HepG2 (cell line): ENCODE results near the gene USP24. TPM values are rescaled to one million over a fixed set of nuclear protein-coding genes. Genes with fewer than 3 reads are reported as not detected.

ENCODE experiments used
- ATAC-seq: fragments of 200-7000 bp; cut with Tn5 transposase; 3 replicates; pipeline ENCODE4 v1.9.1; 2020; ENCODE audit warnings: mild to moderate bottlenecking, moderate library complexity
- BruUV-seq: library from RNA; stranded (reverse); fragments of 400-500 nt; replicated peaks from 2 replicates; lab custom pipeline; 2021; lab: Mats Ljungman, UMichigan
- CTCF ChIA-PET: fragments of 300-600 bp; formaldehyde crosslinking; extraction: SDS; loops from one replicate; lab custom pipeline; 2021; ENCODE audit warnings: low total read pairs, inconsistent platforms, low intra/inter-chr PET ratio; lab: Yijun Ruan, JAX
- POLR2A ChIA-PET: fragments of 350-600 bp; sonication (Branson Sonifier 250); formaldehyde crosslinking; loops from one replicate; lab custom pipeline; 2020; ENCODE audit warnings: antibody characterized with exemption, inconsistent platforms; lab: Yijun Ruan, JAX
- DNase-seq: peaks from one replicate; pipeline ENCODE4 v3.0.0-alpha.2; 2015; ENCODE audit warnings: low spot score
- FAIRE-seq: peaks from 3 replicates; lab custom pipeline; 2011; peaks lifted over from hg19 to GRCh38; lab: Jason Lieb, UNC
- H2AFZ ChIP-seq: one replicate; pipeline ENCODE4 v1.6.1; 2011; ENCODE audit warnings: low read length, inconsistent platforms
- H3K27ac ChIP-seq: fragments of 300-600 bp; 3 replicates; pipeline ENCODE4 v1.8.0; 2011; ENCODE audit warnings: mixed run types, mild to moderate bottlenecking, mixed read lengths, low read length, inconsistent platforms; ENCODE audit not compliant: insufficient read depth; ENCODE audit errors: extremely low read length
- H3K27me3 ChIP-seq, 2 experiments: fragments of 200-600 bp in 1 of 2; 2 replicates in 1 of 2; 3 replicates in 1 of 2; pipeline versions ENCODE4 v1.6.0 to v1.8.0; 2011; ENCODE audit warnings: low read length in 2 of 2, mild to moderate bottlenecking in 2 of 2, moderate library complexity in 2 of 2, inconsistent platforms in 1 of 2; ENCODE audit not compliant: insufficient read depth in 2 of 2, control insufficient read depth in 1 of 2
- H3K36me3 ChIP-seq, 2 experiments: fragments of 200-600 bp in 1 of 2; replicated peaks in 1 of 2; 2 replicates in 1 of 2; 3 replicates in 1 of 2; pipeline versions ENCODE4 v1.5.1 to v1.8.0; 2011; ENCODE audit warnings: low read length in 2 of 2, inconsistent platforms in 1 of 2; ENCODE audit not compliant: insufficient read depth in 2 of 2, control insufficient read depth in 1 of 2
- H3K4me1 ChIP-seq: 2 replicates; pipeline ENCODE4 v1.5.1; 2012; ENCODE audit warnings: low read length, inconsistent platforms; ENCODE audit not compliant: insufficient read depth
- H3K4me2 ChIP-seq: 2 replicates; pipeline ENCODE4 v1.6.0; 2011; ENCODE audit warnings: low read depth, low read length, inconsistent platforms
- H3K4me3 ChIP-seq, 3 experiments: fragments of 200-600 bp in 1 of 3; sonication (generic), shearing (Covaris generic) in 1 of 3; replicated peaks in 1 of 3; 2 replicates each; pipeline ENCODE4 v1.5.1; 2011 to 2016; ENCODE audit warnings: low read length in 3 of 3, inconsistent platforms in 2 of 3, low read depth in 2 of 3, mild to moderate bottlenecking in 2 of 3, control low read depth in 1 of 3, mixed read lengths in 1 of 3; ENCODE audit not compliant: insufficient read depth in 1 of 3
- H3K79me2 ChIP-seq: one replicate; pipeline ENCODE4 v1.6.1; 2011; ENCODE audit warnings: low read length, inconsistent platforms; ENCODE audit not compliant: insufficient read depth
- H3K9ac ChIP-seq: 2 replicates; pipeline ENCODE4 v1.6.0; 2011; ENCODE audit warnings: mild to moderate bottlenecking, low read depth, low read length, inconsistent platforms; ENCODE audit not compliant: insufficient read depth
- H3K9me3 ChIP-seq: 2 replicates; pipeline ENCODE4 v1.5.1; 2012; ENCODE audit warnings: mild to moderate bottlenecking, low read length
- H4K20me1 ChIP-seq: 2 replicates; pipeline ENCODE4 v1.6.0; 2011; ENCODE audit warnings: inconsistent platforms, mild to moderate bottlenecking, low read length, moderate library complexity; ENCODE audit not compliant: insufficient read depth
- EP300 ChIP-seq, 3 experiments: sonication (generic) in 1 of 3; formaldehyde crosslinking in 1 of 3; IDR thresholded peaks; 2 replicates each; pipeline versions ENCODE4 v1.5.1 to v1.6.1; 2011 to 2020; ENCODE audit warnings: low read depth in 2 of 3, low read length in 2 of 3, borderline replicate concordance in 1 of 3, improper control_type of control experiment in 1 of 3, mild to moderate bottlenecking in 1 of 3, missing genetic modification reagents in 1 of 3, moderate library complexity in 1 of 3
- KDM6A ChIP-seq: IDR thresholded peaks from 2 replicates; pipeline ENCODE4 v1.6.1; 2016; ENCODE audit warnings: low read depth
- NFRKB ChIP-seq: fragments of 450-650 bp; IDR thresholded peaks from 2 replicates; pipeline ENCODE4 v1.6.1; 2017
- POLR2A ChIP-seq, 2 experiments: IDR thresholded peaks; 2 replicates each; pipeline ENCODE4 v1.6.1; 2011; ENCODE audit warnings: low read depth in 2 of 2, low read length in 2 of 2, mild to moderate bottlenecking in 1 of 2, moderate library complexity in 1 of 2; ENCODE audit not compliant: insufficient read depth in 1 of 2
- POLR2AphosphoS5 ChIP-seq: IDR thresholded peaks from 2 replicates; pipeline ENCODE4 v1.6.1; 2012; ENCODE audit warnings: low read depth, low read length
- POLR2G ChIP-seq: fragments of 200-400 bp; formaldehyde crosslinking; IDR thresholded peaks from 2 replicates; pipeline ENCODE4 v1.6.1; 2018; ENCODE audit warnings: mild to moderate bottlenecking, low read depth, low read length, moderate library complexity
- RBM22 ChIP-seq: fragments of 200-400 bp; formaldehyde crosslinking; optimal IDR thresholded peaks from 2 replicates; pipeline ENCODE3; 2017; ENCODE audit warnings: mild to moderate bottlenecking, low read length, moderate library complexity
- REL ChIP-seq: sonication (generic); formaldehyde crosslinking; conservative IDR thresholded peaks from 2 replicates; pipeline ENCODE4 v1.8.0; 2022; ENCODE audit warnings: mild to moderate bottlenecking, missing genetic modification reagents, moderate library complexity
- SIN3A ChIP-seq: IDR thresholded peaks from 2 replicates; pipeline ENCODE4 v1.6.1; 2011; ENCODE audit warnings: low read depth, mild to moderate bottlenecking, control low read depth, low read length, borderline replicate concordance
- SKI ChIP-seq: fragments of 450-650 bp; IDR thresholded peaks from one replicate; pipeline ENCODE4 v1.6.1; 2018; ENCODE audit warnings: mild to moderate bottlenecking; ENCODE audit not compliant: partially characterized antibody
- SRSF1 ChIP-seq: fragments of 200-400 bp; formaldehyde crosslinking; optimal IDR thresholded peaks from 2 replicates; pipeline ENCODE3; 2017; ENCODE audit warnings: mild to moderate bottlenecking, low read depth, low read length, moderate library complexity
- THAP11 ChIP-seq: IDR thresholded peaks from 2 replicates; pipeline ENCODE4 v1.6.1; 2016; ENCODE audit warnings: missing biosample characterization, missing genetic modification reagents
- ZNF207 ChIP-seq: fragments of 450-650 bp; IDR thresholded peaks from 2 replicates; pipeline ENCODE4 v1.6.1; 2016; ENCODE audit warnings: antibody characterized with exemption, borderline replicate concordance
- ZNF674 ChIP-seq: sonication (generic); formaldehyde crosslinking; IDR thresholded peaks from 2 replicates; pipeline ENCODE4 v1.5.0; 2020; ENCODE audit warnings: low read depth, mild to moderate bottlenecking, missing genetic modification reagents
- WGBS: methylation state at CpG from one replicate; pipeline ENCODE4 v1.1.6; 2017; ENCODE audit warnings: low lambda C conversion rate; 5-methylcytosine and 5-hydroxymethylcytosine counted together
- in situ Hi-C: cut with HindIII; loops from 2 replicates; pipeline ENCODE4 v1.10.0; 2017; ENCODE audit warnings: low pct_unique_long_range_greater_than_20kb; ENCODE audit not compliant: extremely low pct_ligation_motif_present
- intact Hi-C: fragments of 100-400 bp; cut with micrococcal nuclease; formaldehyde crosslinking; loops from one replicate; pipeline ENCODE4 v1.10.0; 2022; ENCODE audit not compliant: unreplicated experiment
- polyA plus RNA-seq, 8 experiments: library from polyadenylated mRNA; depleted of rRNA in 3 of 8; stranded (reverse) in 7 of 8; unstranded in 1 of 8; fragments of >200 nt; fragmentation: Illumina TruSeq in 4 of 8; extraction: Trizol in 4 of 8; gene quantifications; 2 replicates each; pipeline versions ENCODE4 v1.2.1 to v1.2.3, GENCODE V29; 2011 to 2016; ENCODE audit warnings: low read depth in 4 of 8, missing spikeins in 1 of 8, mixed read lengths in 1 of 8; ENCODE audit not compliant: insufficient read depth in 1 of 8
- total RNA-seq, 5 experiments: library from RNA; depleted of rRNA; stranded (reverse); fragments of >200 nt; fragmentation: Illumina TruSeq; extraction: Trizol; gene quantifications; 2 replicates each; pipeline ENCODE4 v1.2.3, GENCODE V29; 2016; ENCODE audit warnings: low read depth in 1 of 5

Gene USP24
- total and polyA plus RNA-seq, 2 of the 13 experiments (the other 11 are each of a cell fraction or from before 2014, with no cell fraction given): 18.8 to 47.6 TPM

DNA sequence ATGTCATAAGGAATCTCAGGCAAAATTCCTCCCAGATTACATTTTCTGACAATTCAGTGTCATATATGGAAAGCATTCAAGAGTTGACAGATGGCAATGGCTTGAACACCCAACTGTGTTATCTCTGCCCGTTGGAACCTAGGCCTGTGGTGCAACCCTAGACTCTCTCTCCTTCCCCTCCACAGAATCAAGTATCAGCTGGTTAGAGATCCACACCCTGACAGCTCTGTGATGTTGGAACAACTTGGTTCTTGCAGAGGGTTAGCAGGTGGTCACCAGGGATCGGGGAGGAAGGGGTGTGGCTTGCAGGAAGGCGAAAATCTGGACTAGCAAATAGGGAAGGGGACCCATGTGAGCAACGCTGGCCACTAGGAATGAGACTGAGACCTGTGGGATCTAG is 149.5 kb downstream of the USP24 start:
- no peak for FAIRE-seq
- no peak overlapping the region for H2AFZ ChIP-seq
- H3K4me3 ChIP-seq: no peak overlapping the region
- no peak for DNase-seq
- TF ChIP-seq POLR2G: peak; percentile 54
- 0 out of 4 replicates have a peak, but pooled peaks of 1 of the 2 experiments have one; percentile 21 for TF ChIP-seq POLR2A (IDR thresholded peaks at IDR 0.05; ENCODE audit: insufficient read depth in 1 of 2, low read depth in 2 of 2, low read length in 2 of 2)
- peak; percentile 61 for TF ChIP-seq RBM22
- TF ChIP-seq ZNF207: no peak
- TF ChIP-seq ZNF674 (CRISPR knock-in tag): no peak
- no peak for TF ChIP-seq SRSF1
- TF ChIP-seq POLR2AphosphoS5: peak; percentile 42; the same call in 1 of the 2 replicates
- ATAC-seq: no peak
- ChIA-PET CTCF (no interaction called here), POLR2A (interaction anchor here (1.6 kb wide), 1 partner anchor 11 kb away, joined by 4 read pairs; no protein-coding TSS in a partner anchor)
- H3K9me3 ChIP-seq: no peaks in the 10 kb centered on the region
- no peak overlapping the region for H3K27ac ChIP-seq
- TSS peak; percentile 18 for BruUV-seq
- no peak overlapping the region for H3K9ac ChIP-seq
- H3K4me1 ChIP-seq: no peaks in the 10 kb centered on the region
- H3K4me2 ChIP-seq: no peak overlapping the region
- H4K20me1 ChIP-seq: no peaks in the 10 kb centered on the region
- in situ Hi-C loops: no loop called here
- intact Hi-C loops: no loop called here
- WGBS: 92% methylated on average over 4 of the region's 4 CpGs
- H3K36me3 ChIP-seq: peaks cover 14 to 52% of the 10 kb centered on the region in 2 experiments
- H3K79me2 ChIP-seq: no peaks in the 10 kb centered on the region
- no peaks in the 10 kb centered on the region for H3K27me3 ChIP-seq

DNA sequence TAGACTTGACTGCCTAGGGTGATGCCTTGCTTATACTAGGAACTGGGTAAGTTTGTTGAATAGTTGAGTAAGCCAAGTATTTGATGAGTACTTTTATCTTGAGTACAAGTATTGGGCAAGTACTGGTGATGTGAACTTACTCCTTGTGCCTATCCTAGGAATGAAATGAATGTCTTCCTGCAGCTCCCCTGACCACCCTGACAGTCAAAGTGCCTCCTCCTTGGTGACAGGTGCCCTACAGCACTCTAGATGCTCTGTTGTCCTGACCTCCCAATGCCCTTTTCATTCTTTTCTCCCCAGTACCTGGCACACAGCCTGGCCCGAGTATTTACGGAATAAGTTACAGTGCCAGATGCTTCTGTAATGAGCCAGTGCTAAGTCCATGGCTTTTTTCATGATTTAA is 150.3 kb downstream of the USP24 start:
- no peaks in the 10 kb centered on the region for H3K9me3 ChIP-seq
- DNase-seq (no peak), FAIRE-seq (no peak), ATAC-seq (no peak)
- intact Hi-C loops (no loop called here), in situ Hi-C loops (no loop called here)
- H2AFZ ChIP-seq: no peak overlapping the region
- H3K79me2 ChIP-seq: no peaks in the 10 kb centered on the region
- no peak for TF ChIP-seq SKI
- no peak for TF ChIP-seq KDM6A
- TF ChIP-seq REL: no peak
- no peak for TF ChIP-seq EP300 (IDR thresholded peaks at IDR 0.05; ENCODE audit: low read depth in 2 of 2, low read length in 2 of 2)
- TF ChIP-seq EP300 (CRISPR knock-in tag; IDR thresholded peaks at IDR 0.05; ENCODE audit: borderline replicate concordance): no peak
- TF ChIP-seq SIN3A: no peak
- no peak for TF ChIP-seq THAP11 (CRISPR knock-in tag)
- no peak for TF ChIP-seq NFRKB
- no TSS peak for BruUV-seq
- H3K4me2 ChIP-seq: no peak overlapping the region
- H3K27me3 ChIP-seq: no peaks in the 10 kb centered on the region
- no peak overlapping the region for H3K27ac ChIP-seq
- H3K9ac ChIP-seq: no peak overlapping the region
- WGBS: 93% methylated on average over 2 of the region's 2 CpGs
- H3K4me3 ChIP-seq: no peak overlapping the region
- no peaks in the 10 kb centered on the region for H3K4me1 ChIP-seq
- CTCF ChIA-PET: no interaction called here
- peaks cover 10 to 52% of the 10 kb centered on the region in 2 experiments for H3K36me3 ChIP-seq
- POLR2A ChIA-PET: interaction anchor here (1.6 kb wide), 1 partner anchor 10 kb away, joined by 4 read pairs; no protein-coding TSS in a partner anchor
- H4K20me1 ChIP-seq: no peaks in the 10 kb centered on the region
